ENCODE measurements around the gene RHBDL1. TPM values are rescaled to one million over a fixed set of nuclear protein-coding genes. Genes with fewer than 3 reads are reported as not detected.
A peak's percentile ranks its signal among the peaks of the same experiment; 100 is the strongest.

Gene RHBDL1
- total RNA-seq, 1 donor: 1.3 TPM

- no peak for TF ChIP-seq CTCF (IDR thresholded peaks at IDR 0.05; ENCODE audit: insufficient read depth, low read depth, low read length)
- DNase-seq (ENCODE audit: low read depth): no peak
- H3K4me3 ChIP-seq (ENCODE audit: low read depth, low read length): no peak overlapping the region
Measured at GRCh38 chr16:657487-657886, 18.0 kb upstream of the RHBDL1 start.

- DNase-seq (ENCODE audit: low read depth): no peak
- H3K4me3 ChIP-seq (ENCODE audit: low read depth, low read length): no peak overlapping the region
- TF ChIP-seq CTCF (IDR thresholded peaks at IDR 0.05; ENCODE audit: insufficient read depth, low read depth, low read length): no peak
Measured at GRCh38 chr16:658679-659571, 16.5 kb upstream of the RHBDL1 start.

GRCh38 chr16:659618-660017 lies 15.9 kb upstream of the RHBDL1 start:
- DNase-seq (ENCODE audit: low read depth): no peak
- no peak for TF ChIP-seq CTCF (IDR thresholded peaks at IDR 0.05; ENCODE audit: insufficient read depth, low read depth, low read length)
- no peak overlapping the region for H3K4me3 ChIP-seq (ENCODE audit: low read depth, low read length)

- TF ChIP-seq CTCF (IDR thresholded peaks at IDR 0.05; ENCODE audit: insufficient read depth, low read depth, low read length): no peak
- no peak for DNase-seq (ENCODE audit: low read depth)
- H3K4me3 ChIP-seq (ENCODE audit: low read depth, low read length): no peak overlapping the region
Measured at GRCh38 chr16:660132-660458, 15.4 kb upstream of the RHBDL1 start.

- DNase-seq (ENCODE audit: low read depth): peak; percentile 78
- peak; percentile 45 for TF ChIP-seq CTCF (IDR thresholded peaks at IDR 0.05; ENCODE audit: insufficient read depth, low read depth, low read length)
- H3K4me3 ChIP-seq (ENCODE audit: low read depth, low read length): no peak overlapping the region
Measured at GRCh38 chr16:660459-661183, 14.8 kb upstream of the RHBDL1 start.

GRCh38 chr16:661184-661821 lies 14.2 kb upstream of the RHBDL1 start:
- DNase-seq (ENCODE audit: low read depth): no peak
- H3K4me3 ChIP-seq (ENCODE audit: low read depth, low read length): no peak overlapping the region
- no peak for TF ChIP-seq CTCF (IDR thresholded peaks at IDR 0.05; ENCODE audit: insufficient read depth, low read depth, low read length)
